HG03432 (cell line): ENCODE data around the gene PPFIBP2.
A peak's percentile ranks its signal among the peaks of the same experiment; 100 is the strongest.
"Not testable (repeated sequence)": the region's sequence is repeated elsewhere in the genome, so short reads cannot be mapped to it uniquely, and the experiment has no call there.

Source experiments
- ATAC-seq: cut with Tn5 transposase; IDR thresholded peaks from one replicate; pipeline ENCODE4 v1.9.1; 2021; ENCODE audit warnings: mild to moderate bottlenecking, moderate library complexity; ENCODE audit not compliant: unreplicated experiment

PPFIBP2 gene

GRCh38 chr11:7498193-7498592, 15.6 kb upstream of the PPFIBP2 start:
- ATAC-seq: no peak

GRCh38 chr11:7499081-7499480, 14.7 kb upstream of the PPFIBP2 start:
- ATAC-seq: no peak

GRCh38 chr11:7500251-7500650, 13.5 kb upstream of the PPFIBP2 start:
- no peak for ATAC-seq

- no peak for ATAC-seq
Measured at GRCh38 chr11:7501251-7501650, 12.5 kb upstream of the PPFIBP2 start.

GRCh38 chr11:7501894-7502293, 11.9 kb upstream of the PPFIBP2 start:
- ATAC-seq: peak; percentile 67

GRCh38 chr11:7506243-7506642, 7.6 kb upstream of the PPFIBP2 start:
- no peak for ATAC-seq

- no peak for ATAC-seq
Measured at GRCh38 chr11:7508087-7508486, 5.7 kb upstream of the PPFIBP2 start.

- ATAC-seq: no peak
Measured at GRCh38 chr11:7509966-7510365, 3.8 kb upstream of the PPFIBP2 start.

GRCh38 chr11:7511401-7511800, 2.4 kb upstream of the PPFIBP2 start:
- no peak for ATAC-seq

GRCh38 chr11:7512525-7513233, 1.1 kb upstream of the PPFIBP2 start:
- peak; percentile 68 for ATAC-seq

- ATAC-seq: peak; percentile 8
Measured at GRCh38 chr11:7514099-7514591, 346 bp downstream of the PPFIBP2 start.

- ATAC-seq: no peak
Measured at GRCh38 chr11:7515447-7515886, 1.7 kb downstream of the PPFIBP2 start.

- no peak for ATAC-seq
Measured at GRCh38 chr11:7516475-7516874, 2.7 kb downstream of the PPFIBP2 start.

- not testable (repeated sequence) for ATAC-seq
Measured at GRCh38 chr11:7517743-7518142, 3.9 kb downstream of the PPFIBP2 start.

- no peak for ATAC-seq
Measured at GRCh38 chr11:7518811-7519562, 5.2 kb downstream of the PPFIBP2 start.

GRCh38 chr11:7520011-7520942, 6.5 kb downstream of the PPFIBP2 start:
- ATAC-seq: peak; percentile 61

- peak; percentile 82 for ATAC-seq
Measured at GRCh38 chr11:7520981-7521487, 7.2 kb downstream of the PPFIBP2 start.

GRCh38 chr11:7522121-7522520, 8.3 kb downstream of the PPFIBP2 start:
- ATAC-seq: no peak

- no peak for ATAC-seq
Measured at GRCh38 chr11:7522546-7522945, 8.7 kb downstream of the PPFIBP2 start.

GRCh38 chr11:7523416-7524210, 9.8 kb downstream of the PPFIBP2 start:
- ATAC-seq: no peak
